CD4-positive, alpha-beta T cell treated with Interleukin-15 for 4 hours (primary cell): ENCODE data around the gene INTS11.
A peak's percentile ranks its signal among the peaks of the same experiment; 100 is the strongest.

Experiments
- DNase-seq: peaks from one replicate; pipeline ENCODE4 v3.0.0-alpha.2; 2020; ENCODE audit warnings: low spot score

Gene INTS11

DNA sequence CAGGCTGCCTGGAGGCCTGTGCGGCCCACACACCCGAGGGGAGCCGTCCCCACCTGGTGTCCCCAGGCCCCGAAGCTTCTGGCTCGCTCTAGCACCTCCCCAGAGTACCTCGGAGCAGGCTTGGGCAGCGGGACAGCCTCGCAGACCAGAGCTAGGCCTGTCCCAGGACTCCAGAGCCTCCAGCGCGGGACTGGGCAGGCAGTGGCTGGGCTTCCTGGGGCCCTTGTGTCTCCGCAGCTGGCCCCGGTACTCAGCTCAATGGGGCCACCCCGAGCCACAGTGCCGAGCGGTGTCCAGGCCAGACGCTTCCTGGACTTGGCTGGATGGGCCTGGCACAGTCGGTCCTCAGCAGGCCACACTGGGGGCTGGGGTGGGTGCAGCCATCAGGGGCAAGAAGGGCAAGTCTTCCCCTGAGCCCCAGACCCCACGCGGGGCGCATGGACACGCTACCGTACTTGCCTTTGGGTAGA, 39.3 kb downstream of the INTS11 start:
- DNase-seq, result no peak

DNA sequence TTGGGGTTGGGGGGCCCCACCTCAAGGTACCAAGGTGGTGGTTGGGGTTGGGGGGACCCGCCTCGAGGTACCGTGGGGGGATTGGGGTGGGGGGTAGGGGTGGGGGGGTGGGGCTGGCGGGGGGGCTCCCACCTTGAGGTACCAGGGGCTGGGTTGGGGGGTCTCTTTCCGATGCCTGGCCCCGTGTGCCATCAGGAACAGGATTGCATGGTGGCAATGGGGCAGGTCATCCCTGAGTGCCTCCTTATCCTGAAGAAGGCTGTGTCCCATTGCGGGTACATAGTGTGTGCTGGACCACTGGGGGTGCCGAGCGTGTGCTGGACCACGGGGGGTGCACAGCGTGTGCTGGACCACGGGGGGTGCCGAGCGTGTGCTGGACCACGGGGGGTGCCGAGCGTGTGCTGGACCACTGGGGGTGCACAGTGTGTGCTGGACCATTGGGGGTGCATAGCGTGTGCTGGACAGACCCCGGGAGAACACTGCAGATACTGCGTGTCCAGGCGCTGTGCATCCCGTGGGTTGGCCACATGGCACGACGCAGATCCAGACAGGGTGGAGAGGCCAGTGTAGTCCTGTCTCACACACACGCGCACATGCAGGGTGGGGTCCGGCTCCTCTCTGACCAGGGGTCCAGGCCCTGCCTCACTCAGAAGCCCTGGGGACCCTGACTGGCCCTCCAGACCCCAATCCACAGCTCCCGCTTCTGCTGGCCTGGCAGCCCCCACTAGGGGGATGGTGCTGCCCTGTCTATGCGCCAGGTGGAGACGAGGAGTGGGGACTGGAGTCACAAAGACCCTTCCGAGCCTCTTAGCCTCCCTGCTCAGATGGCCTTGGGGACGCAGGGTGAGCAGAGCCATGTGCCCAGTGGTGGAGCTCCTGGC, 40.0 kb downstream of the INTS11 start:
- no peak for DNase-seq

GRCh38 chr1:1283821-1284220, 40.6 kb downstream of the INTS11 start:
- DNase-seq, result no peak

GRCh38 chr1:1282998-1283397, 41.5 kb downstream of the INTS11 start:
- no peak for DNase-seq

GRCh38 chr1:1281533-1282321, 42.7 kb downstream of the INTS11 start:
- no peak for DNase-seq

GRCh38 chr1:1280782-1281481, 43.5 kb downstream of the INTS11 start:
- DNase-seq, result no peak

DNA sequence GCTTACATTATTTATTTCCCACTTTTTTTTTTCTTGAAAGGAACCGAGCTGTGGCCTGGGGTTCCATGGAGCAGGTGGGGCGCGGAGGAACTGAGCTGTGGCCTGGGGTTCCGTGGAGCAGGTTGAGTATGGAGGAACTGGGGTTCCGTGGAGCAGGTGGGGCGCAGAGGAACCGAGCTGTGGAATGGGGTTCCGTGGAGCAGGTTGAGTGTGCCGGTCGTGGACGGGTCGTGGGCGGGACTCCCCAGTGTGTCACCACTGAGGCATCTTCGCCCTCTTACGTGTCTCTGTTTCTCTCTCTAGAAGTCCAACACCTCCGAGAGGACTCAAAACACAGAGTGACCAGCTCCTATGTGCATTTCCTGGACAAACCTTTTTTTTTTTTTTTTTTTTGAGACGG, 45.4 kb downstream of the INTS11 start:
- DNase-seq, result no peak

- DNase-seq, result no peak
Observed at GRCh38 chr1:1278620-1279019, 45.8 kb downstream of the INTS11 start.

- DNase-seq, result no peak
Observed at GRCh38 chr1:1275836-1276235, 48.6 kb downstream of the INTS11 start.

- DNase-seq, result no peak
Observed at GRCh38 chr1:1274931-1275431, 49.5 kb downstream of the INTS11 start.

DNA sequence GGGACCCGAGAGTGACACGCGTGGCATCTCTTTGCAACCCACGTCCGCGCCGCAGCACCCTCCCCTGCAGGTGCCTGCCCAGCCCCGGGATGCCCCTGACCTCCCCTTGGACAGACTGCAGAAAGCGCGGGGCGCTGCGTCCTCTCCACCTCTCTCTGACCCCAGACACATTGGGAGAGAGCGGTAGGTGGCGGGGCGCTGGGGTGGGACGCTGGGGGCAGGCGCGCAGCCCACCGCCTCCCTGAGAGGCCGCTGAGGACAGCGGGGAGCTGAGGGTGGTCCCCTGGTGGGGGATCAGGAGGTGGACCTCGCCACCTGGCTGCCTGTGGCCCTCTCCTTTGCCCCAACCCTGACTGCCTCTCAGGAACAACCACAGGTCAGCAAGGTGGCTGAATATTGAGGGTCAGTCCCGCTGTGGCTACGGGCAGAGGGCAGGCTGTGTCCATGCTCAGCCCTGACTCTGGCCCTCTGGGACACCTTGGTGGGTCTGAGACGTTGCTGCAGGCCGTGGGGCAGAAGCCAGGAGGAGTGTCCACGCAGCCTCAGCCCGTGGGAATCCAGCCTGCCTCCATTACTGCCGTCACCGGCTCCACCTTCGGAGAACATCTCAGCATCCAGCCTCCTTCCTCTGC, 50.0 kb downstream of the INTS11 start:
- DNase-seq, result no peak

- peak; percentile 91 for DNase-seq
Observed at GRCh38 chr1:1273512-1274298, 50.8 kb downstream of the INTS11 start, which contains the start of gene UBE2J2. Gene UBE2J2, minus strand, starts transcription at chr1:1273854. Its CDS starts 5,862 bp downstream, at chr1:1267992.

- no peak for DNase-seq
Observed at GRCh38 chr1:1273209-1273511, 51.3 kb downstream of the INTS11 start.

DNA sequence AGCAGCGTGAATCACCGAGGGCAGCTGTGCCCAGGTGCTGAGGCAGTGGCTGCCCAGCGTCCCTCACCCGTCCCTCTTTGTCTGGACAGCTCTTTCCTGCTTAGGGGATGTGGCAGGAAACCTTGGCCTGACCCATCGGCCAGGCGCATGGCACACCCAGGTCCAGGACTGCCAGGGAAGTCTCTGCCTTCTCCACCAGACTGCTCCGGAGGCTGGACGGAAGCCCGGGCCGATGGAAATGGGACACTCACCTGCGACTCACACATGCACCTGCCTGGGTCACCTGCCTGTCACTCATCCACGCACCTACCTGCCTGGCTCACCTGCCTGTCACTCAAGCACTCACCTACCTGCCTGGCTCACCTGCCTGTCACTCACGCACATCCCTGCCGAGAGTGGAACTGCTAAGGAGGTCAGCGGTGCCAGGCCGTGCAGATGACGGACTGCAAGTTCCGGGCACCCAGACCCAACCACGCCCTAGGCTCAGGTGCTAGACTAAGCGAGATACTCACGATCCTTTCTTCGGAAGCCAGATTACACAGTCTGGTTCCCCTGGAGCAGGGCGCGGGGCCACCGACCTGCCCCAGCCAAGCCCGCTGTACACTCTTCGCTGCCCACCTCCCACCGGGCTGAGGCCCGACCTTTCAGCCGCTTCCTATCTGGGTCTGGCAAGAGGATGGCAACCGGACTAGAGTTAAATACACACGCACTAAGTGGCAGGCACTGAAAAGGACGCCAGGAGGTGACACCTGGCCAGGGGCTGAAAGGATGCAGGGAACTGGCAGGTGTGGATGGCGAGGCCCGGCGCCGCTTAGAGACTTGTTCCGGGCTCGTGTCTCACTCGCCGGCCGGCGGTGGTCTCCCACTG, 51.9 kb downstream of the INTS11 start:
- no peak for DNase-seq

DNA sequence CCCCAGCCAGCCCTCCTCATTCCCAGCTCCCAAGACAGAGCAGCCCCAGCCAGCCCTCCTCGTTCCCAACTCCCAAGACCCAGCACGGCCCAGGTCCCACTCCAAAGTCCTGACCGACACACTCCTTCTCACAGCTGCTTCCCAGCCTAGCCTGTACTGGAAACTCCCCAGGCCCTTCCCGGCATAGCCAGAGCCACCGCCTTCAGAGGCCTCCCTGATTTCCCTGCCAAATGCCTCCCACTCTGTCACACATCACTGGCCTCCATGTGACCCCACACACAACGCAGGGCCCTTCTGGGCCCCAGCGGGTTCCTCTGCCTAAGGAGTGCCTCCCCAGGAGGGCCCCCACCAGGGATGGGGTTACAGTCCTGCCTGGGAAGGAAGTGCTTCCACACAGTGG, 53.6 kb downstream of the INTS11 start:
- no peak for DNase-seq

GRCh38 chr1:1268284-1268682, 56.2 kb downstream of the INTS11 start:
- DNase-seq, result no peak

DNA sequence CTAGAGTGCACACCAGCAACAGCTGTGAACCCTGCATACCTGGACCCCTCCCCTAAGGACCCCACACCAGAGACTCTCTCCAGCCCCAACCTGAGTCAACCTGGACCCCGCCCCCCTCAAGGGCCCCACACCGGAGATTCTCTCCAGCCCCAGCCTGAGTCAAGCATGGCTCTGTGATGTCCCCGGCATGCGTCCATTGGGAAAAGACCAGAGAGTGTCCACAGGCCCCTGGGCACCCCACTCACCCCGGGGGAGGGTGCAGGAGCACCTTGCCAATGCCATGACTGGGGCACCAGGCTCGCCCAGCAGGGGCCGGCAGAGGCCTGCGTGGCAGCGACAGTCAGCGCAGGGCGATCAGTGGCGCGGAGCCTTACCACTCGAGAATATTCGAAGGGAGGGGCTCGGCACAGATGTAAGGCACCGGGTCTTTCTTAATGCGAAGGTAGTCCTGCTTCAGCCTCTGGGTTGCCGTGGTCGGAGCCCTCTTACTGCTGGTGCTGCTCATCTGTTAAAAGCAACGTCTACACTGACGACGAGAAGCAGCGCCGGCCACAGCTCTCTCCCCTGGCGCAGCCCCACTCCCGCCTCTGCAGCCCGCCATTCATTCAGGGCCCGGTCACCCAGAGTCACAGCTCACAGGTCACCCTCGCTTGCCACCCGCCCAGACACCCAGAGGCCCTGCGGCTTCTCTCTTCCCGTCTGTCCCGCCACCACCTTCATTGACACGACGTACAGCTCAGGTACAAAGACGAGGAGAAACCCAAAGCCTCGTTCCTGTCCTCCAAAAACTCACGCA, 56.8 kb downstream of the INTS11 start:
- DNase-seq, result no peak

GRCh38 chr1:1264868-1265272, 59.6 kb downstream of the INTS11 start:
- no peak for DNase-seq

GRCh38 chr1:1264026-1264425, 60.4 kb downstream of the INTS11 start:
- DNase-seq, result no peak
